K562 (cell line): ENCODE results near the gene GPX1. TPM values are rescaled to one million over a fixed set of nuclear protein-coding genes. Genes with fewer than 3 reads are reported as not detected.

Source experiments
- ATAC-seq: fragments of 200-7000 bp; cut with Tn5 transposase; 3 replicates; pipeline ENCODE4 v1.9.1; 2020; ENCODE audit warnings: moderate library complexity
- BruUV-seq: library from RNA; stranded (reverse); fragments of 400-500 nt; replicated peaks from 2 replicates; lab custom pipeline; 2021; lab: Mats Ljungman, UMichigan
- CTCF ChIA-PET: fragments of 300-600 bp; formaldehyde crosslinking; extraction: SDS; loops from one replicate; lab custom pipeline; 2021; ENCODE audit warnings: low intra/inter-chr PET ratio; lab: Yijun Ruan, JAX
- POLR2A ChIA-PET: fragments of 300-600, 350-650 bp; sonication (Branson Sonifier 250); formaldehyde crosslinking; extraction: SDS; loops from one replicate; lab custom pipeline; 2021; ENCODE audit warnings: antibody characterized with exemption, inconsistent platforms; lab: Yijun Ruan, JAX
- DNase-seq, 4 experiments: peaks; one replicate each; pipeline versions ENCODE4 v3.0.0 to v3.0.0-alpha.2; 2011 to 2018; ENCODE audit warnings: low spot score in 3 of 4, mixed read lengths in 3 of 4; ENCODE audit errors: extremely low read depth in 1 of 4
- FAIRE-seq: peaks from 2 replicates; lab custom pipeline; 2011; peaks lifted over from hg19 to GRCh38; lab: Jason Lieb, UNC
- H2AFZ ChIP-seq: 2 replicates; pipeline ENCODE4 v1.6.0; 2011; ENCODE audit warnings: low read depth, low read length, control low read depth, inconsistent platforms
- H3K27ac ChIP-seq: fragments of 200-600 bp; 3 replicates; pipeline ENCODE4 v1.8.0; 2011; ENCODE audit warnings: low read depth, mild to moderate bottlenecking, control low read depth, inconsistent platforms, low read length, moderate library complexity, mixed read lengths; ENCODE audit errors: extremely low read depth
- H3K27me3 ChIP-seq, 2 experiments: fragments of 300-600 bp in 1 of 2; 2 replicates in 1 of 2; 3 replicates in 1 of 2; pipeline versions ENCODE4 v1.6.0 to v1.8.0; 2011; ENCODE audit warnings: inconsistent platforms in 2 of 2, low read length in 2 of 2, mild to moderate bottlenecking in 1 of 2, mixed read lengths in 1 of 2, moderate library complexity in 1 of 2; ENCODE audit not compliant: control insufficient read depth in 2 of 2, insufficient read depth in 2 of 2
- H3K36me3 ChIP-seq: fragments of 300-600 bp; 3 replicates; pipeline ENCODE4 v1.8.0; 2011; ENCODE audit warnings: mild to moderate bottlenecking, low read length, inconsistent platforms; ENCODE audit not compliant: control insufficient read depth, insufficient read depth
- H3K4me1 ChIP-seq, 2 experiments: fragments of 200-600 bp in 1 of 2; replicated peaks in 1 of 2; 2 replicates in 1 of 2; 3 replicates in 1 of 2; pipeline versions ENCODE4 v1.5.1 to v1.8.0; 2011; ENCODE audit warnings: inconsistent platforms in 2 of 2, low read length in 2 of 2, mild to moderate bottlenecking in 1 of 2, mixed read lengths in 1 of 2, moderate library complexity in 1 of 2; ENCODE audit not compliant: control insufficient read depth in 2 of 2, insufficient read depth in 2 of 2
- H3K4me2 ChIP-seq: 2 replicates; pipeline ENCODE4 v1.6.1; 2011; ENCODE audit warnings: low read length, control low read depth, inconsistent platforms, mixed read lengths; ENCODE audit not compliant: insufficient read depth
- H3K4me3 ChIP-seq: fragments of 200-600 bp; sonication (generic), shearing (Covaris generic); 2 replicates; pipeline ENCODE4 v1.5.1; 2016; ENCODE audit warnings: control low read depth, inconsistent platforms
- H3K79me2 ChIP-seq: fragments of 200-600 bp; 3 replicates; pipeline ENCODE4 v1.8.0; 2011; ENCODE audit warnings: low read length, inconsistent platforms; ENCODE audit not compliant: control insufficient read depth, insufficient read depth
- H3K9ac ChIP-seq, 2 experiments: 2 replicates each; pipeline versions ENCODE4 v1.6.0 to v1.6.1; 2011; ENCODE audit warnings: low read depth in 2 of 2, low read length in 2 of 2, control low read depth in 1 of 2, inconsistent platforms in 1 of 2, mild to moderate bottlenecking in 1 of 2, mixed read lengths in 1 of 2; ENCODE audit not compliant: insufficient read depth in 1 of 2
- H3K9me1 ChIP-seq: one replicate; pipeline ENCODE4 v1.6.0; 2011; ENCODE audit warnings: inconsistent platforms, mild to moderate bottlenecking, low read length, moderate library complexity; ENCODE audit not compliant: control insufficient read depth, insufficient read depth
- H3K9me3 ChIP-seq: replicated peaks from 2 replicates; pipeline ENCODE4 v1.5.1; 2011; ENCODE audit warnings: low read depth, low read length, inconsistent platforms; ENCODE audit not compliant: control insufficient read depth, insufficient read depth
- H4K20me1 ChIP-seq: replicated peaks from 2 replicates; pipeline ENCODE4 v1.6.1; 2011; ENCODE audit warnings: low read length, inconsistent platforms, mixed read lengths; ENCODE audit not compliant: control insufficient read depth, insufficient read depth
- CHD2 ChIP-seq: IDR thresholded peaks from 2 replicates; pipeline ENCODE4 v1.6.1; 2011; ENCODE audit warnings: low read depth, low read length
- DPF2 ChIP-seq: fragments of 450-650 bp; IDR thresholded peaks from 2 replicates; pipeline ENCODE4 v1.6.1; 2016
- ESRRA ChIP-seq: fragments of 450-650 bp; IDR thresholded peaks from 2 replicates; pipeline ENCODE4 v1.6.1; 2014; ENCODE audit warnings: low read depth, mild to moderate bottlenecking, moderate library complexity, borderline replicate concordance
- FOXA1 ChIP-seq: fragments of 450-650 bp; IDR thresholded peaks from 2 replicates; pipeline ENCODE4 v1.6.1; 2016; ENCODE audit warnings: mild to moderate bottlenecking, borderline replicate concordance
- FOXA3 ChIP-seq, 2 experiments: fragments of 450-650 bp in 1 of 2; sonication (generic) in 1 of 2; formaldehyde crosslinking; IDR thresholded peaks in 1 of 2; conservative IDR thresholded peaks in 1 of 2; 2 replicates each; pipeline versions ENCODE4 v1.4.0 to v1.8.0; 2020 to 2022; ENCODE audit warnings: mild to moderate bottlenecking in 2 of 2, missing genetic modification reagents in 1 of 2
- GTF2F1 ChIP-seq: IDR thresholded peaks from 2 replicates; pipeline ENCODE4 v1.6.1; 2011; ENCODE audit warnings: low read depth, low read length, improper control_type of control experiment
- LEF1 ChIP-seq: fragments of 450-650 bp; IDR thresholded peaks from 2 replicates; pipeline ENCODE4 v1.6.1; 2016; ENCODE audit warnings: mild to moderate bottlenecking
- MCM7 ChIP-seq, 2 experiments: fragments of 450-650 bp; IDR thresholded peaks; 2 replicates each; pipeline ENCODE4 v1.6.1; 2016 to 2018
- PHF20 ChIP-seq: fragments of 450-650 bp; IDR thresholded peaks from 2 replicates; pipeline ENCODE4 v1.6.1; 2018; ENCODE audit not compliant: partially characterized antibody
- RHOXF2B ChIP-seq: fragments of 250-450 bp; sonication (Bioruptor Pico); conservative IDR thresholded peaks from 2 replicates; pipeline ENCODE4 v1.5.1; 2021
- TARDBP ChIP-seq: fragments of 450-650 bp; IDR thresholded peaks from 2 replicates; pipeline ENCODE4 v1.6.1; 2016
- XRCC5 ChIP-seq: fragments of 200-400 bp; formaldehyde crosslinking; IDR thresholded peaks from 2 replicates; pipeline ENCODE4 v1.6.1; 2017; ENCODE audit warnings: low read depth, mild to moderate bottlenecking, low read length
- ZNF23 ChIP-seq: fragments of 250-450 bp; sonication (Bioruptor Pico); IDR thresholded peaks from 2 replicates; pipeline ENCODE4 v1.4.0; 2020; ENCODE audit warnings: mild to moderate bottlenecking
- ZNF311 ChIP-seq: fragments of 250-450 bp; sonication (Bioruptor Pico); IDR thresholded peaks from 2 replicates; pipeline ENCODE4 v1.4.0; 2020; ENCODE audit warnings: mild to moderate bottlenecking, moderate library complexity
- ZNF551 ChIP-seq: fragments of 250-450 bp; sonication (Bioruptor Pico); IDR thresholded peaks from 2 replicates; pipeline ENCODE4 v1.5.0; 2021; ENCODE audit warnings: mild to moderate bottlenecking, moderate library complexity
- ZNF57 ChIP-seq: fragments of 450-650 bp; formaldehyde crosslinking; IDR thresholded peaks from 2 replicates; pipeline ENCODE4 v1.4.0; 2020; ENCODE audit warnings: mild to moderate bottlenecking, moderate library complexity
- ZNF75A ChIP-seq: fragments of 450-650 bp; formaldehyde crosslinking; IDR thresholded peaks from 2 replicates; pipeline ENCODE4 v1.4.0; 2020; ENCODE audit warnings: mild to moderate bottlenecking
- WGBS: fragments of 100-300 bp; shearing (Covaris generic); methylation state at CpG from one replicate; pipeline ENCODE4 v1.1.6; 2016; ENCODE audit warnings: low coverage, mixed read lengths; ENCODE audit not compliant: insufficient coverage; ENCODE audit errors: missing lambda C conversion rate; 5-methylcytosine and 5-hydroxymethylcytosine counted together
- in situ Hi-C: fragments of 300-500 bp; cut with MboI; formaldehyde crosslinking; loops from 4 replicates; pipeline ENCODE4 v1.15.0; 2018; ENCODE audit warnings: inconsistent platforms, mixed read lengths
- intact Hi-C: fragments of 100-400 bp; cut with micrococcal nuclease; formaldehyde crosslinking; loops from 2 replicates; pipeline ENCODE4 v1.14.2; 2022
- polyA plus RNA-seq, 8 experiments: library from polyadenylated mRNA; depleted of rRNA in 4 of 8; stranded (reverse) in 5 of 8; unstranded in 3 of 8; fragments of >200 nt; fragmentation: Nextera tagmentation in 2 of 8; fragmentation: Illumina TruSeq in 1 of 8; extraction: Ambion mirVana in 2 of 8; extraction: Trizol in 1 of 8; gene quantifications; 2 replicates each; pipeline versions ENCODE4 v1.2.1 to v1.2.3, GENCODE V29; 2011 to 2014; ENCODE audit warnings: inconsistent platforms in 1 of 8, missing spikeins in 1 of 8
- total RNA-seq, 7 experiments: library from RNA; depleted of rRNA in 6 of 7; stranded (reverse); fragments of >200 nt in 6 of 7; fragmentation: Illumina TruSeq in 2 of 7; extraction: Trizol in 2 of 7; gene quantifications; 2 replicates each; pipeline versions ENCODE4 v1.2.1 to v1.2.3, GENCODE V29; 2011 to 2021; ENCODE audit warnings: low replicate concordance in 1 of 7

Gene GPX1
- total and polyA plus RNA-seq, 9 of the 15 experiments (the other 6 are each of a cell fraction or from before 2014, with no cell fraction given), result 0.08 to 1.3 (median 0.21) TPM; not detected in 5

GRCh38 chr3:49311283-49311682, 46.9 kb downstream of the GPX1 start:
- intact Hi-C loops, result no loop called here
- Histone ChIP-seq H3K27me3 (no peaks in the 10 kb centered on the region), H3K79me2 (no peaks in the 10 kb centered on the region), H3K36me3 (peaks cover 45% of the 10 kb centered on the region; the same call in 2 of the 3 replicates), H3K4me3 (no peak overlapping the region), H3K4me2 (no peak overlapping the region), H3K27ac (no peak overlapping the region), H3K4me1 (no peaks in the 10 kb centered on the region; a peak in 1 of 5 replicates), H2AFZ (no peak overlapping the region), H3K9ac (no peak overlapping the region), H4K20me1 (no peaks in the 10 kb centered on the region), H3K9me1 (no peaks in the 10 kb centered on the region), H3K9me3 (no peaks in the 10 kb centered on the region)
- POLR2A ChIA-PET, result no interaction called here
- TF ChIP-seq ZNF23 (CRISPR knock-in tag), result no peak
- no peak for TF ChIP-seq RHOXF2B (CRISPR knock-in tag)
- TF ChIP-seq ZNF551 (CRISPR knock-in tag), result no peak
- no peak for TF ChIP-seq DPF2
- TF ChIP-seq XRCC5, result no peak
- TF ChIP-seq PHF20, result no peak
- TF ChIP-seq GTF2F1, result no peak
- TF ChIP-seq MCM7 (IDR thresholded peaks at IDR 0.05), result no peak
- TF ChIP-seq ZNF311, result no peak
- no peak for TF ChIP-seq FOXA3 (CRISPR knock-in tag; conservative IDR thresholded peaks at IDR 0.05 in 1 of 2, IDR thresholded peaks at IDR 0.05 in 1 of 2)
- TF ChIP-seq ESRRA, result no peak
- no peak for TF ChIP-seq CHD2
- TF ChIP-seq ZNF75A (CRISPR knock-in tag), result no peak
- no peak for TF ChIP-seq ZNF57 (CRISPR knock-in tag)
- no peak for TF ChIP-seq FOXA1
- TF ChIP-seq LEF1, result no peak
- no peak for TF ChIP-seq TARDBP
- in situ Hi-C loops, result no loop called here
- CTCF ChIA-PET, result no interaction called here
- 71% methylated on average over 3 of the region's 3 CpGs for WGBS
- ATAC-seq (no peak), FAIRE-seq (no peak), DNase-seq (no peak)
- no TSS peak for BruUV-seq
